A549 (cell line): ENCODE results near the gene NDRG4. TPM values are rescaled to one million over a fixed set of nuclear protein-coding genes. Genes with fewer than 3 reads are reported as not detected.

ENCODE experiments used
- ATAC-seq, 2 experiments: fragments of 200-7000 bp in 1 of 2; fragments of >200 bp in 1 of 2; cut with Nextera tagmentation in 1 of 2; cut with Tn5 transposase in 1 of 2; 3 replicates each; pipeline versions ENCODE4 v1.8.0 to v1.9.1; 2018 to 2020; ENCODE audit warnings: mild to moderate bottlenecking in 1 of 2, moderate library complexity in 1 of 2
- CTCF ChIA-PET: fragments of 300-600 bp; sonication (Branson Sonifier 250); formaldehyde crosslinking; extraction: SDS; loops from one replicate; lab custom pipeline; 2021; ENCODE audit warnings: antibody characterized with exemption, inconsistent platforms; lab: Yijun Ruan, JAX
- POLR2A ChIA-PET: fragments of 350-600 bp; formaldehyde crosslinking; extraction: SDS; loops from one replicate; lab custom pipeline; 2021; ENCODE audit warnings: antibody characterized with exemption, inconsistent platforms; lab: Yijun Ruan, JAX
- DNase-seq, 2 experiments: peaks; one replicate each; pipeline versions ENCODE4 v3.0.0 to v3.0.0-alpha.2; 2011 to 2016; ENCODE audit warnings: low read depth in 1 of 2, low spot score in 1 of 2
- FAIRE-seq: peaks from 2 replicates; lab custom pipeline; 2011; peaks lifted over from hg19 to GRCh38; lab: Jason Lieb, UNC
- H3K27ac ChIP-seq, 2 experiments: fragments of >200 bp; sonication (Bioruptor Twin); formaldehyde crosslinking; 3 replicates each; pipeline ENCODE4 v1.5.1; 2016 to 2017
- H3K4me1 ChIP-seq: fragments of >200 bp; sonication (Bioruptor Twin); formaldehyde crosslinking; 3 replicates; pipeline ENCODE4 v1.6.1; 2016
- H3K4me2 ChIP-seq: fragments of >200 bp; sonication (Bioruptor Twin); formaldehyde crosslinking; 3 replicates; pipeline ENCODE4 v1.6.1; 2016
- H3K4me3 ChIP-seq: fragments of >200 bp; sonication (Bioruptor Twin); formaldehyde crosslinking; 3 replicates; pipeline ENCODE4 v1.5.1; 2016
- H3K9me3 ChIP-seq: fragments of >200 bp; sonication (Bioruptor Twin); formaldehyde crosslinking; 3 replicates; pipeline ENCODE4 v1.6.1; 2016
- E2F6 ChIP-seq: IDR thresholded peaks from 2 replicates; pipeline ENCODE4 v1.6.1; 2012; ENCODE audit warnings: low read depth, borderline replicate concordance
- EHF ChIP-seq: fragments of 250-450 bp; sonication (Bioruptor Pico); IDR thresholded peaks from 2 replicates; pipeline ENCODE4 v1.5.0; 2020; ENCODE audit warnings: mild to moderate bottlenecking
- GATA3 ChIP-seq: IDR thresholded peaks from 2 replicates; pipeline ENCODE4 v1.6.1; 2012; ENCODE audit warnings: borderline replicate concordance
- HDAC2 ChIP-seq: fragments of 200-600 bp; sonication (generic); IDR thresholded peaks from 2 replicates; pipeline ENCODE4 v1.6.1; 2016
- JUN ChIP-seq, 2 experiments: fragments of >200 bp; sonication (Bioruptor Twin); formaldehyde crosslinking; IDR thresholded peaks; 2 replicates in 1 of 2; 3 replicates in 1 of 2; pipeline ENCODE4 v1.6.1; 2016 to 2017
- KDM1A ChIP-seq: fragments of 200-600 bp; sonication (generic); IDR thresholded peaks from 2 replicates; pipeline ENCODE4 v1.6.1; 2016; ENCODE audit warnings: low read depth, mild to moderate bottlenecking
- KDM5A ChIP-seq: fragments of 200-600 bp; sonication (generic); IDR thresholded peaks from 2 replicates; pipeline ENCODE4 v1.6.1; 2016; ENCODE audit warnings: antibody characterized with exemption, mild to moderate bottlenecking
- MYC ChIP-seq: IDR thresholded peaks from 2 replicates; pipeline ENCODE4 v1.6.1; 2012; ENCODE audit warnings: mild to moderate bottlenecking, inconsistent platforms, low read length, improper control_type of control experiment, borderline replicate concordance
- NFE2L2 ChIP-seq: fragments of 150-350 bp; conservative IDR thresholded peaks from 2 replicates; pipeline ENCODE4 v1.6.1; 2014; ENCODE audit warnings: low read length
- NPAS2 ChIP-seq: fragments of 250-450 bp; sonication (Bioruptor Pico); IDR thresholded peaks from 2 replicates; pipeline ENCODE4 v1.8.0; 2022; ENCODE audit warnings: mild to moderate bottlenecking, moderate library complexity, borderline replicate concordance
- RARB ChIP-seq: fragments of 250-450 bp; sonication (Bioruptor Pico); IDR thresholded peaks from 2 replicates; pipeline ENCODE4 v1.8.0; 2021; ENCODE audit warnings: mild to moderate bottlenecking, moderate library complexity
- SMC3 ChIP-seq: fragments of >200 bp; sonication (Bioruptor Twin); formaldehyde crosslinking; IDR thresholded peaks from 3 replicates; pipeline ENCODE4 v1.6.1; 2018; ENCODE audit warnings: inconsistent platforms
- ZFP36 ChIP-seq: fragments of 450-650 bp; IDR thresholded peaks from 2 replicates; pipeline ENCODE4 v1.6.1; 2014; ENCODE audit warnings: borderline replicate concordance; ENCODE audit not compliant: partially characterized antibody
- ZNF302 ChIP-seq: fragments of 250-450 bp; sonication (Bioruptor Pico); IDR thresholded peaks from 2 replicates; pipeline ENCODE4 v1.9.0; 2021; ENCODE audit warnings: inconsistent platforms, mild to moderate bottlenecking, moderate library complexity
- WGBS: methylation state at CpG from one replicate; pipeline ENCODE4 v1.1.6; 2017; ENCODE audit errors: missing lambda C conversion rate; 5-methylcytosine and 5-hydroxymethylcytosine counted together
- polyA plus RNA-seq, 4 experiments: library from polyadenylated mRNA; depleted of rRNA in 3 of 4; stranded (reverse); fragments of >200 nt; fragmentation: RNase III in 1 of 4; extraction: RNeasy Plus Mini Kit Qiagen cat#74134 plus additional on column Dnase treatment in 1 of 4; gene quantifications; 2 replicates in 3 of 4; 3 replicates in 1 of 4; pipeline ENCODE4 v1.2.3, GENCODE V29; 2011 to 2017
- TF ChIP-seq, protein P1 (sequence below): IDR thresholded peaks from 2 replicates; pipeline ENCODE4 v1.6.1; 2012
- TF ChIP-seq, protein P2 (sequence below): IDR thresholded peaks from 2 replicates; pipeline ENCODE4 v1.6.1; 2012

NDRG4 gene
- polyA plus RNA-seq, 2 of the 4 experiments (the other 2 are of a cell fraction): 8.1 to 21.3 TPM

DNA sequence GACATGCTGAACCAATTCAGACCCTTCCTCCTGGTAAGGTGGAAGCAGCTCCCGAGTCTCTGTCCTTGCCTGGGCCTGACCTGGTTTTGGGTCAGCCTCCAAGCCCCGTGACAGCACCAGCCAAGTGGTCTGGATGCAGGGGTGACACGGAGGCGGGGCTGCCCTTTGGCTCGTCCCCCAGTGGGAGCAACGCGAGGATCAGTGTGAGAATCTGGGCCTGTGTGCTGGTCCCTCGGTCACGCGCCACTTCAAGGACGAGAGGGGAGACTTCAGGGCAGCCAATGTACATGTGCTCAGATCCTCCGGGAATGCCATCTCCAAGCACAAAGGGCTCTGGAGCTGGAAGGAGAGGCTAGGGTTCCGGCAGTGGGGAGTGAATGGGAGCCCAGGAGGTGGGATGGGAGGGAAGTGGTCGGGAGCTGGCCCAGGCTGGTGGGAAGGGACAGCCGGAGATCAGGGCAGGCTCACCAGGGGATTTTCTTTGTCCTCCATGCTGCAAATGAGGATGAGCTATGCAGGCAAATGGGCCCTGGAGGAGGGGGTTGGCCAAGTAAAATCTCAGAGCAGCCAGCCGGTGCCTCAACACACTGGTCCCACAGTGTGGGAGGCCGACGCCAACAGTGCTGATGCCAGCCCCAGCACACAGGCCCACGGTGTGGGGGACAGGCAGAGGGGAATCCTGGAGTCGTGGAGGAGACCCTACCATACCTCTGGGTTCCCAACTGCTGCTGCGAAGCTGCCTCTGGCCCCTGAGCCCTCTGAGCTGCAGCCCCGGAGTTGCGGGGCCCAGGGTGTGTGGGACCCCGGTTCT lies 4.2 kb upstream of the NDRG4 start:
- no peaks in the 10 kb centered on the region for H3K9me3 ChIP-seq
- ChIA-PET POLR2A (no interaction called here), CTCF (interaction anchor here (0.6 to 23.4 kb wide), 23 partner anchors 9 to 439 kb away, joined by 3 to 721 read pairs (median 3); partner anchors contain the start of gene SETD6)
- no peak overlapping the region for H3K4me3 ChIP-seq
- 0 out of 6 replicates have a peak overlapping the region, but pooled peaks of 1 of the 2 experiments have one; percentile 36 for H3K27ac ChIP-seq
- no peak overlapping the region for H3K4me2 ChIP-seq
- no peak for FAIRE-seq
- 81% methylated on average over 24 of the region's 24 CpGs for WGBS
- DNase-seq: no peak
- TF ChIP-seq, protein P1, sequence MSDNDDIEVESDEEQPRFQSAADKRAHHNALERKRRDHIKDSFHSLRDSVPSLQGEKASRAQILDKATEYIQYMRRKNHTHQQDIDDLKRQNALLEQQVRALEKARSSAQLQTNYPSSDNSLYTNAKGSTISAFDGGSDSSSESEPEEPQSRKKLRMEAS: no peak
- TF ChIP-seq GATA3 (no peak), JUN (IDR thresholded peaks at IDR 0.05) (no peak)
- TF ChIP-seq, all 56 proteins: peak for 0
- ATAC-seq: no peak
- H3K4me1 ChIP-seq: peaks cover 5% of the 10 kb centered on the region; the same call in 2 of the 3 replicates

DNA sequence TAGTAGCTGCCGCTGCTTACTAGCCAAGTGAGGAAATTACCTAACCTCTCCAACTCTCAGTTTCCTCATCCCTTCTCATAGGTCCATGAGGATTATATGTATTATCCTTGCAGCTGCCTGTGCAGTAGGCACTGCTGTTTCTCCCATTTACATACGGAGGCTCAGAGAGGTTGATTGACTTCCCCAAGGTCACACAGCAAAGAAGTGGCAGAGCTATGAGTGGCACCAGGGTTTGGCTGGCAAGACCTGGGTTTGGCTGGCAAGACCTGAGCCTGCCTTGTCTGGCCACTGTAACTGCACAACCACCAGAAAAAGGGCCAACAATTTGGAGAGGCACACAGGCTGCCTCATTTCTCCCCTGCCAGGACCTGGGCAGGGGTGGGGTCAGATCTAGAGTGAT lies 2.5 kb upstream of the NDRG4 start:
- CTCF ChIA-PET: interaction anchor here (0.6 to 23.4 kb wide), 7 partner anchors 10 to 259 kb away, joined by 3 to 721 read pairs (median 29); partner anchors contain the start of gene SETD6
- DNase-seq (no peak), FAIRE-seq (no peak), ATAC-seq (no peak)
- POLR2A ChIA-PET: no interaction called here
- H3K4me3 ChIP-seq: no peak overlapping the region
- TF ChIP-seq HDAC2: no peak
- TF ChIP-seq KDM1A: peak; percentile 66; the same call in 1 of the 2 replicates
- peak; percentile 83 for TF ChIP-seq ZFP36
- no peak overlapping the region for H3K27ac ChIP-seq
- 69% methylated on average over 2 of the region's 2 CpGs for WGBS
- no peak overlapping the region for H3K4me2 ChIP-seq
- H3K9me3 ChIP-seq: no peaks in the 10 kb centered on the region
- peaks cover 8% of the 10 kb centered on the region; the same call in 2 of the 3 replicates for H3K4me1 ChIP-seq

DNA sequence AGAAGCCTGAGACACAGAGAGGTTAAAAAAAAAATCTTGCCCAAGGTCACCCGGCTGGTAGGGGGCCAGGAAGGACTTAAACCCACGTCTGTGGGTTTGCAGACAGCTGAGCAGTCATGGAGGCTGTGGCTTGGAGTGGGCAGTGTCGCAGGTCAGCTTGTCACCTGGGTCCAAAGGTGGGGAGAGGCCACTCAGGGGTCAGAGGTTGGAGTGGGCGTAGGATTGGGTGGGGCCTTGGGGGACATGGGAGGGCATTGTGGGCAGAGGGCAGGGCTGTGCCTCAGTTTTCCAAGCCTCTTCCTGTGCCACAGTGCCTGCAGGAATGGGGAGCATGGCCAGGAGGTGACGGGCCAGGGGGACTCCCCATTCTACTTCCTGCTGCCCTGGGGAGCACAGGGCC lies 2.0 kb upstream of the NDRG4 start:
- H3K4me2 ChIP-seq: no peak overlapping the region
- no peak for DNase-seq
- H3K9me3 ChIP-seq: no peaks in the 10 kb centered on the region
- WGBS: 81% methylated on average over 5 of the region's 5 CpGs
- FAIRE-seq: no peak
- no peak for TF ChIP-seq ZNF302
- no peak for TF ChIP-seq RARB (CRISPR knock-in tag)
- no peak for TF ChIP-seq SMC3
- TF ChIP-seq JUN (IDR thresholded peaks at IDR 0.05): no peak
- peaks cover 8% of the 10 kb centered on the region; the same call in 2 of the 3 replicates for H3K4me1 ChIP-seq
- no peak overlapping the region for H3K27ac ChIP-seq
- ChIA-PET POLR2A (no interaction called here), CTCF (interaction anchor here (0.6 to 23.4 kb wide), 5 partner anchors 11 to 258 kb away, joined by 4 to 721 read pairs (median 58); partner anchors contain the start of gene SETD6)
- no peak overlapping the region for H3K4me3 ChIP-seq
- no peak for ATAC-seq

DNA sequence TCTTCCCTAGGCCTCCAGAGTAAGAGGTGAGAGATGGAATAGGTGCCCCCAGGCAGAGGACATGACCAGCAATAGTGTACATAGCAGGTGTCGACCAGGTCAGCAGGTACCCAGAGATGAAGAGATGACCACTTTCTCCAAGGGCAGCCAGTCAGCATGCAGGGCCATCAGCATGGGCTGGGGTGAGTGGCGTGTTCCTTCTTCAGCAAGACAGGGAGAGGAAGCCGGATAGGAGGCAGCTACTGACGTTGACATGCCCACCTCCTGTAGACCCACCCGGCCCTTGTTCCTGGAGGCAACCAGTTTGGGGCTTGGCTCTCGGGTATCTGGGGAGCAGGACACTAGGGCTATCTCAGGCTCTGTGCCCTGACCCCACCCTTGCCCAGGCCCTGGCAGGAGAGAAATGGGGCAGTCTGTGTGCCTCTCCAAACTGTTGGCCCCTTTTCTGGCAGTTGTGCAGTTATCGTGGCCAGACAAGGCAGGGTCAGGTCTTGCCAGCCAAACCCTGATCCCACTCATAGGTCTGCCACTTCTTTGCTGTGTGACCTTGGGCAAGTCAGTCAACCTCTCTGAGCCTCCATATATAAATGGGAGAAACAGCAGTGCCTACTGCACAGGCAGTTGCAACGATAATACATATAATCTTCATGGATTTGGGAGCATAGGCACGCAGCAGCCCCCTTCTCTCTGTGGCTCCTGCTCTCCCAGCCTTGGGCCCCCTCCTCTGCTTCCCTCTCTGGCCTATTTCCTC lies 1.4 kb upstream of the NDRG4 start:
- 67% methylated on average over 9 of the region's 9 CpGs for WGBS
- no peak for ATAC-seq
- TF ChIP-seq, protein P1: no peak
- TF ChIP-seq GATA3 (no peak), KDM1A (peak; percentile 66; the same call in 1 of the 2 replicates), MYC (no peak), KDM5A (no peak), NPAS2 (CRISPR knock-in tag) (no peak), E2F6 (no peak), EHF (no peak), ZFP36 (peak; percentile 76), NFE2L2 (no peak)
- TF ChIP-seq, protein P2, sequence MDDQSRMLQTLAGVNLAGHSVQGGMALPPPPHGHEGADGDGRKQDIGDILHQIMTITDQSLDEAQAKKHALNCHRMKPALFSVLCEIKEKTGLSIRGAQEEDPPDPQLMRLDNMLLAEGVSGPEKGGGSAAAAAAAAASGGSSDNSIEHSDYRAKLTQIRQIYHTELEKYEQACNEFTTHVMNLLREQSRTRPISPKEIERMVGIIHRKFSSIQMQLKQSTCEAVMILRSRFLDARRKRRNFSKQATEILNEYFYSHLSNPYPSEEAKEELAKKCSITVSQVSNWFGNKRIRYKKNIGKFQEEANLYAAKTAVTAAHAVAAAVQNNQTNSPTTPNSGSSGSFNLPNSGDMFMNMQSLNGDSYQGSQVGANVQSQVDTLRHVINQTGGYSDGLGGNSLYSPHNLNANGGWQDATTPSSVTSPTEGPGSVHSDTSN: no peak
- TF ChIP-seq, all 56 proteins: peak for 2
- Histone ChIP-seq H3K4me2 (no peak overlapping the region), H3K27ac (no peak overlapping the region), H3K4me3 (no peak overlapping the region), H3K9me3 (no peaks in the 10 kb centered on the region), H3K4me1 (peaks cover 8% of the 10 kb centered on the region; the same call in 2 of the 3 replicates)
- POLR2A ChIA-PET: no interaction called here
- CTCF ChIA-PET: interaction anchor here (2.3 to 23.4 kb wide), 4 partner anchors 11 to 258 kb away, joined by 8 to 721 read pairs (median 64); partner anchors contain the start of gene SETD6
- no peak for FAIRE-seq
- DNase-seq: no peak
